Ascending aorta (tissue), 2 donors: ENCODE measurements around the gene TINCR. TPM values are rescaled to one million over a fixed set of nuclear protein-coding genes. Genes with fewer than 3 reads are reported as not detected.

ENCODE experiments used
- DNase-seq, 2 donors: peaks; one replicate each; pipeline ENCODE4 v3.0.0-alpha.2; 2019; ENCODE audit warnings: low spot score in 2 of 2
- H3K27ac ChIP-seq, 2 donors: fragments of 200-600 bp; sonication (generic); one replicate each; pipeline ENCODE4 v1.5.1; 2016 to 2017; ENCODE audit warnings: mild to moderate bottlenecking in 1 of 2
- H3K27me3 ChIP-seq: fragments of 200-600 bp; sonication (generic); one replicate; pipeline ENCODE4 v1.5.1; 2017
- H3K36me3 ChIP-seq, 2 donors: fragments of 200-600 bp; sonication (generic); one replicate each; pipeline ENCODE4 v1.5.1; 2016
- H3K4me1 ChIP-seq, 2 donors: fragments of 200-600 bp; sonication (generic); one replicate each; pipeline ENCODE4 v1.5.1; 2016 to 2017; ENCODE audit warnings: mild to moderate bottlenecking in 1 of 2
- H3K4me3 ChIP-seq, 2 donors: fragments of 200-600 bp; sonication (generic); one replicate each; pipeline ENCODE4 v1.5.1; 2016 to 2017; ENCODE audit warnings: mild to moderate bottlenecking in 1 of 2
- H3K9me3 ChIP-seq, 2 donors: fragments of 200-600 bp; sonication (generic); one replicate each; pipeline ENCODE4 v1.5.1; 2016
- CTCF ChIP-seq, 3 experiments: fragments of 200-600 bp in 2 of 3; fragments of 450-650 bp in 1 of 3; sonication (generic) in 2 of 3; IDR thresholded peaks; one replicate each; pipeline ENCODE4 v1.5.1; 2016 to 2019; ENCODE audit warnings: antibody characterized with exemption in 3 of 3, mild to moderate bottlenecking in 1 of 3, moderate library complexity in 1 of 3
- intact Hi-C: fragments of 100-400 bp; cut with DNase I; formaldehyde crosslinking; loops from one replicate; pipeline ENCODE4 v1.15.1; 2023
- total RNA-seq: library from RNA; depleted of rRNA; stranded (reverse); fragments of >200 nt; gene quantifications from one replicate; pipeline ENCODE4 v1.1.0, GENCODE V29; 2016

TINCR gene
- total RNA-seq, 1 donor from 2014 or later = not detected

DNA sequence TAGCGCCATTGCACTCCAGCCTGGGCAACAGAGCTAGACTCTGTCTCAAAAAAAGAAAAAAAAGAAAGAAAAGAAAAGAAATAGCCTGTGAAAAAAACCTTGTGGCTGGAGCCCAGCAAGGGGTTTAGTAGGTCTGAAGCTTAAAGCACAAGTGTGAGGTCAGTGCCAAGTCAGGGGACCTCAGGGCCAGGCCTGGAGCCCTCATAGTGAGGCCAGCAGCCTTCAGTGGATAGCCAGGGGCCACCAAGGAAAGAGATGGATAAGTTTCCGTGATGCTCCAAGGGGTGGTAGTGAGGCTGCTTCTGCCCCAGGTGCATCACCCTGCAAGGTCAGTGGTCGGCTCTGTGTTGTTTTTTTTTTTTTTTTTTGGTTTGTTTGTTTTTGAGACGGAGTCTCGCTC, 12.9 kb downstream of the TINCR start:
- no peak for TF ChIP-seq CTCF (IDR thresholded peaks at IDR 0.05)
- Histone ChIP-seq H3K9me3 (no peaks in the 10 kb centered on the region), H3K27me3 (no peaks in the 10 kb centered on the region), H3K27ac (no peak overlapping the region), H3K36me3 (no peaks in the 10 kb centered on the region), H3K4me3 (no peak overlapping the region), H3K4me1 (no peaks in the 10 kb centered on the region)
- intact Hi-C loops = no loop called here
- DNase-seq = no peak

GRCh38 chr19:5553892-5554291, 13.9 kb downstream of the TINCR start:
- no peak for DNase-seq
- Histone ChIP-seq H3K36me3 (no peaks in the 10 kb centered on the region), H3K27ac (no peak overlapping the region), H3K27me3 (no peaks in the 10 kb centered on the region), H3K9me3 (no peaks in the 10 kb centered on the region), H3K4me1 (no peaks in the 10 kb centered on the region), H3K4me3 (no peak overlapping the region)
- no peak for TF ChIP-seq CTCF (IDR thresholded peaks at IDR 0.05)
- intact Hi-C loops = no loop called here

GRCh38 chr19:5547881-5548280, 19.9 kb downstream of the TINCR start:
- intact Hi-C loops = no loop called here
- no peaks in the 10 kb centered on the region for H3K4me1 ChIP-seq
- no peak overlapping the region for H3K27ac ChIP-seq

GRCh38 chr19:5545984-5546383, 21.8 kb downstream of the TINCR start:
- no peak for TF ChIP-seq CTCF (IDR thresholded peaks at IDR 0.05)
- H3K27ac ChIP-seq = no peak overlapping the region

More at GRCh38 chr19:5547881-5548280, 19.9 kb downstream of the TINCR start:
- no peak for TF ChIP-seq CTCF (IDR thresholded peaks at IDR 0.05)
- Histone ChIP-seq H3K27me3 (no peaks in the 10 kb centered on the region), H3K9me3 (no peaks in the 10 kb centered on the region), H3K36me3 (no peaks in the 10 kb centered on the region), H3K4me3 (no peak overlapping the region)
- no peak for DNase-seq

GRCh38 chr19:5545051-5545450, 22.7 kb downstream of the TINCR start:
- no peak overlapping the region for H3K4me3 ChIP-seq
- no peaks in the 10 kb centered on the region for H3K4me1 ChIP-seq
- no peaks in the 10 kb centered on the region for H3K27me3 ChIP-seq
- intact Hi-C loops = no loop called here
- H3K9me3 ChIP-seq = no peaks in the 10 kb centered on the region
- no peaks in the 10 kb centered on the region for H3K36me3 ChIP-seq
- H3K27ac ChIP-seq = no peak overlapping the region
- no peak for DNase-seq
- TF ChIP-seq CTCF (IDR thresholded peaks at IDR 0.05) = no peak

More at GRCh38 chr19:5545984-5546383, 21.8 kb downstream of the TINCR start:
- intact Hi-C loops = no loop called here
- H3K9me3 ChIP-seq = no peaks in the 10 kb centered on the region
- H3K4me1 ChIP-seq = no peaks in the 10 kb centered on the region
- H3K4me3 ChIP-seq = no peak overlapping the region
- no peaks in the 10 kb centered on the region for H3K36me3 ChIP-seq
- no peaks in the 10 kb centered on the region for H3K27me3 ChIP-seq
- DNase-seq = no peak

DNA sequence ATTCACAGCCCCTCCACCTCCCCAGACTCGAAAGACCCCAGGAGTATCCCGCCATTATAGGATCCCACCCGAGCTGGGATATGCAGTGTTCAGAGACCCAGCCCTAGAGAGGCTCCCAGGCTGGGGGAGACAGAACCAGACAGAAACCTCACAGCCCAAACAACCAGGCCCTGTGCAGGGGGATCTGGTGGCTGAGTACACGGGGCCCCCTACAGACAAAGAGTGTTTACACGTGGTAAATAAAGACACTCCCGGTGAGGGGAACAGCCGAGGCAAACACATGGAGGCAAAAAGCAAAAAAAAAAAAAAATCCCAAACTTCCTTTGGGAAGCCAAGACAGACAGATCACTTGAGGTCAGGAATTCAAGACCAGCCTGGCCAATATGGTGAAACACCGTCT, 25.1 kb downstream of the TINCR start:
- no peak overlapping the region for H3K27ac ChIP-seq
- TF ChIP-seq CTCF (IDR thresholded peaks at IDR 0.05) = no peak
- H3K36me3 ChIP-seq = no peaks in the 10 kb centered on the region
- no peaks in the 10 kb centered on the region for H3K4me1 ChIP-seq
- no peaks in the 10 kb centered on the region for H3K27me3 ChIP-seq
- H3K4me3 ChIP-seq = no peak overlapping the region
- no peaks in the 10 kb centered on the region for H3K9me3 ChIP-seq
- no peak for DNase-seq
- intact Hi-C loops = no loop called here
